HG03520 (cell line): ENCODE data around the gene BICC1.

Source experiments
- ATAC-seq: cut with Tn5 transposase; IDR thresholded peaks from one replicate; pipeline ENCODE4 v1.9.1; 2021; ENCODE audit warnings: mild to moderate bottlenecking, moderate library complexity; ENCODE audit not compliant: unreplicated experiment

BICC1 gene

DNA sequence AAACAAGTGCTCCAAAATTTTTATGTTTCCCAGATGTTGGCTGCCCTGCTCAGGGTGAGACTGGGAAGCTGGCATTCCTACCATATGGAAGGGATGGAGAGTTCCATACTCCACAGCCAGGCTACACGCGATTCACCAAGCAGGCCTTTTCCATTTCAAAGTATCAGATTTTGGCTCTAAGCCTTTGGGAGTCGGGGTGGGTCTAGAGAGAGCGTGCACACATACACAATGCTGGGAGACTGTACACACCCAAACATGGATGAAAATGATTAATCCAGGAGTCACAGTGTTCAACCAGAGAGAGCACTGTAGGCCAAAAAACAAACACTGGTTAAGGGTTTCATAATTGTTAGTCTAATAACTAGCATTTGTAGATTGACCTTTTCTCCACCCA, 295.0 kb downstream of the BICC1 start:
- ATAC-seq: no peak

GRCh38 chr10:58810751-58811150, 298.1 kb downstream of the BICC1 start:
- ATAC-seq: no peak

DNA sequence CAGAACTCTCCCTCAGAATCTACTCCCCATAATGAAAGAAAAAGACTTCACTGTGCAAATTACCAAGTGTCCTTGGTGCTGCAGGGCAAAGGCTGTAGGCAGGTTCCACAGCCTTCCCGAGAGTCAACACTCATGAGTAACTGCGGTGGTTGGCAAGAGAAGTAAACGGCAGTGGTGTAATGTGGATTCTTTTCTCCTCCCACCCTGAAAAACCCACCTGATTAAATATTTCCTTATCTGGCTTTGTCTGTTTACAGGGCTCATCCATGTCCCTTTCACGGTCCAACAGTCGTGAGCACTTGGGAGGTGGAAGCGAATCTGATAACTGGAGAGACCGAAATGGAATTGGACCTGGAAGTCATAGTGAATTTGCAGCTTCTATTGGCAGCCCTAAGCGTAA, 300.9 kb downstream of the BICC1 start:
- ATAC-seq: no peak

DNA sequence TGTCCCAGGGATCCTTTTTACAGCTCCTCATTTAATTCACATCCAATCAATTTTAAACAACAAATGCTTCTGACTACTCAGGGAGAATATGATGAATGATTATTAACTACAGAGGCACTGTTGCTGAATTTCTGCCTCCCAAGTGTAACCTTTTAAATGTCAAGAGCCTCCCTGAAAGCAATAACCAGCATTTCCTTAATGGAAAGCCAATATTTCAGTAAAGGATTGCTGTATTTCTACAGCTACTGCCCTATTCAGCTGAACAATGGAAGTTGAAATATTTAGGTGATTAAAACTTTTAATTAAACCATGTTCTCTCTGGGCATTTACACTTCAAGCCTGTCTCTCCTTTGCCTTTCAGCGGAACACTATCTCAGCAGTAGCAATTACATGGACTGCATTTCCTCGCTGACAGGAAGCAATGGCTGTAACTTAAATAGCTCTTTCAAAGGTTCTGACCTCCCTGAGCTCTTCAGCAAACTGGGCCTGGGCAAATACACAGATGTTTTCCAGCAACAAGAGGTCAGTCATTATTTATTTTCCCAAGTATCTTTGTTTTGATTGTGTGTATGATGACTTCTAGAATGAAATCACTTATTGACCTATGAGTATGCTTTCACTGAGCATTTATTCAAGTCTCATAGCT, 304.7 kb downstream of the BICC1 start:
- ATAC-seq: no peak

DNA sequence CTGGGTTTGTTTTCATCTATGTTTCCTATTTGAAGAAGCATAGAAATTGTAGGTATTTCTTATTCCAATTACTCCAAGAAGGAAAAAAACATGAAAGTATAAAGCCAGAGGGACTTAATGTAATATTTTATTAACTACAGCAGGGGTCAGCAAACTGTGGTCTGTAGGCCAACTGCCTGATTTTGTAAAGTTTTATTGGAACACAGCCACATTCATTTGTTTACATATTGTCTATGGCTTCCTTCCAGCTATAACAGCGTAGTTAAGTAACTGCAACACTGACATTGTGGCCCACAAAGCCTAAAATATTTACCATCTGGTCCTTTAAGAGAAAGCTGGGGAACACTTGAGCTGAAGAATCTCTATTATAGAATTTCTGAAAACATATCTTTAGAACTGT, 306.2 kb downstream of the BICC1 start:
- ATAC-seq: no peak

- ATAC-seq: no peak
Measured at GRCh38 chr10:58820386-58820785, 307.7 kb downstream of the BICC1 start.

- ATAC-seq: no peak
Measured at GRCh38 chr10:58820861-58821751, 308.4 kb downstream of the BICC1 start.

DNA sequence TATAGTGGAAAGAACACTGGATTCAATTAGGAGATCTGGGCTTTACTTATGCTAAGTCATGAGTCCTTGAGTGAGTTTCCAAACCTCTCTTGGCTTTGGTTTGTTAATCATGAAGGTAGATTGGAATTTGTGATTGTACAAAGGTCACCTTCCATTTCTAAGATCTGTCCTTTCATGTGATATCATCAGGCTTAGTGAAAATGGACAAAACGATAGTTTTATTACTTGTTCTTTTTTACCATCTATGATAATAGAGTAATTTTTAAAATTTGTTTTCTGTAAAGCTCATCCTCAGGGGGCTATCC, 309.0 kb downstream of the BICC1 start:
- ATAC-seq: no peak

- ATAC-seq: no peak
Measured at GRCh38 chr10:58823983-58824382, 311.3 kb downstream of the BICC1 start.

DNA sequence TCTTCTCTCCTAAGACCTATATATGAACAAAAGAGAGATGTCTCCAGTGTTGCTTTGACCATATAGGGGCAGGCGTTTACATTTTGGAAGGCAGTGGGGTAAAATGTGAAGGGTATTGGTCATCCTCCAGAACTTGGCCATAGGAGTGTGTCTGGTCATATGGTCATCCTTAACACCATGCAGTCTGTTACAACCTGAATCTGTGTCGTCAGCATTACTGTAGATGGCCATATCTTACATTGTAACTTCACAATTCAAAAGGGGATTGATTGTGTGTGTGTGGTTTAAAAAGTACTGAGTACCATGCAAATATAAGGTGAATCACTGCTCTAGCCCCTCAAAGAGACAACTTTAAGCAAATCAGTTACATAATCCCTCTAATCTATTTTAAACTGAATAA, 311.7 kb downstream of the BICC1 start:
- no peak for ATAC-seq

GRCh38 chr10:58826694-58827093, 314.0 kb downstream of the BICC1 start:
- ATAC-seq: no peak

GRCh38 chr10:58827381-58827780, 314.7 kb downstream of the BICC1 start:
- no peak for ATAC-seq

GRCh38 chr10:58829839-58830238, 317.2 kb downstream of the BICC1 start:
- no peak for ATAC-seq

GRCh38 chr10:58830697-58831096, 318.0 kb downstream of the BICC1 start:
- no peak for ATAC-seq

- ATAC-seq: no peak
Measured at GRCh38 chr10:58833771-58834561, 321.3 kb downstream of the BICC1 start.

GRCh38 chr10:58836176-58836700, 323.6 kb downstream of the BICC1 start:
- ATAC-seq: no peak

GRCh38 chr10:58836991-58837575, 324.4 kb downstream of the BICC1 start:
- no peak for ATAC-seq

DNA sequence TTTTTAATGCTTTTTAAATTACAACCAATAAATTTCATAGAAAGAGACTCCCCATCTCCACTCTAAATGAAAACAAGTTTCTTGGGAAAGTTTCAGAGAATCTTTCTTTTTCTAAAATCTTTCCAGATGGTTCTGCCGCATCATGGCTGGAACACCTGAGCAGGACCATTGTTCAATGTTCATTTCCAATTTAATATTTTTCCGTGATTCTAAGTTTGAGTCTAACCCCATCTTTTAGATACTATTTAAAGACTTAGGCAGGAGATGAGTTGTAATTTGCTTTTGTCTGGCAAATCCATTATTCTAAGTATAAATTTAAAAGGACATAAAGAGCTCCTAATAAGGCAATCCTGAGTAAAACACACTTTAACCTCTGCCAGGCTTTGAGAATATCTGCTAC, 325.2 kb downstream of the BICC1 start:
- no peak for ATAC-seq

DNA sequence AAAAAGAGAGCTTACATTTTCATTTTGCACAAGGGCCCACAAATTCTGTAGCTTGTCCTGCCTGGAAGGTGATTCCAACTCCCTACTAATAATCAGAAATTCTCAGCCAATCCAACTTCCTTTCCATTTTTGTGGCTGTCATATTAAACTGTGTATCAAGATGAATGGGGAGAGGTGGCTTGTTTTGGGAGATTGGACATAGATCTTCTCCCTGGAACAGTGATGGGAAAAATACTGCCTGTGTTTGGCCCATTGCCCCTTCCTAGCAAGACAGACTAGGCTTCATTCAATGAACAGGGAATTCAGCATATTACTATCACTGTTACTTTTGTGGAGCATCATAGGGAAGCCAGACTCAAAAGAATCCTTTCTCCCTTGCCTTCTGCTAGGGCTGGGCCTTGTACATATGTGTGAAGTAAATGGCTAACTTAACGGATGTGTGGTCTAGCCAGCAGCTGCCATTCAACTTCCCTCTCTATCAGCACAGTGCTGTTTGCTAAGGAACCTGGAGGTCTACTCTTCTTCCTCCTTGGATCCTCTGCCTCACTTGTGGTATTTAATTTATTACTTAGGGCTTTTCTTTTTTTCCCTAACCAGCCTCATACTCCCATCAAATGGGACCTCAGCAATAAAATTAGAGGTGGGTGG, 326.0 kb downstream of the BICC1 start:
- no peak for ATAC-seq

GRCh38 chr10:58839771-58840170, 327.1 kb downstream of the BICC1 start:
- ATAC-seq: no peak
